ENCODE measurements around the gene ADAMTS2.
A peak's percentile ranks its signal among the peaks of the same experiment; 100 is the strongest.

The ADAMTS2 gene

GRCh38 chr5:179167871-179168451 lies 177.3 kb downstream of the ADAMTS2 start:
- CTCF ChIA-PET: interaction anchor here (0.8 to 3.6 kb wide), 4 partner anchors 323 to 888 kb away, joined by 3 to 11 read pairs (median 7); no protein-coding TSS in a partner anchor

GRCh38 chr5:179166886-179167841 lies 178.1 kb downstream of the ADAMTS2 start:
- ChIA-PET CTCF (interaction anchor here (0.8 to 3.6 kb wide), 4 partner anchors 323 to 887 kb away, joined by 3 to 11 read pairs (median 7); no protein-coding TSS in a partner anchor), POLR2A (no interaction called here)
- TF ChIP-seq CTCF (IDR thresholded peaks at IDR 0.05; ENCODE audit: control extremely low read depth, extremely low read depth, low read depth, missing control alignments): peak; percentile 50
- DNase-seq (ENCODE audit: extremely low spot score): peak; percentile 72

More at GRCh38 chr5:179167871-179168451, 177.3 kb downstream of the ADAMTS2 start:
- TF ChIP-seq CTCF (IDR thresholded peaks at IDR 0.05; ENCODE audit: control extremely low read depth, extremely low read depth, low read depth, missing control alignments): no peak
- DNase-seq (ENCODE audit: extremely low spot score): no peak
- POLR2A ChIA-PET: no interaction called here

GRCh38 chr5:179166171-179166885 lies 178.9 kb downstream of the ADAMTS2 start:
- ChIA-PET CTCF (interaction anchor here (0.7 to 3.6 kb wide), 4 partner anchors 169 to 886 kb away, joined by 3 to 11 read pairs (median 3); no protein-coding TSS in a partner anchor), POLR2A (no interaction called here)
- TF ChIP-seq CTCF (IDR thresholded peaks at IDR 0.05; ENCODE audit: control extremely low read depth, extremely low read depth, low read depth, missing control alignments): no peak
- no peak for DNase-seq (ENCODE audit: extremely low spot score)

- DNase-seq (ENCODE audit: extremely low spot score): no peak
- ChIA-PET CTCF (interaction anchor here (0.7 to 1.5 kb wide), 2 partner anchors 170 to 328 kb away, joined by 3 read pairs; no protein-coding TSS in a partner anchor), POLR2A (no interaction called here)
- TF ChIP-seq CTCF (IDR thresholded peaks at IDR 0.05; ENCODE audit: control extremely low read depth, extremely low read depth, low read depth, missing control alignments): no peak
These were observed 179.7 kb downstream of the ADAMTS2 start for GRCh38 chr5:179165421-179166170.

GRCh38 chr5:179164331-179165311 lies 180.6 kb downstream of the ADAMTS2 start:
- ChIA-PET CTCF (no interaction called here), POLR2A (no interaction called here)
- no peak for TF ChIP-seq CTCF (IDR thresholded peaks at IDR 0.05; ENCODE audit: control extremely low read depth, extremely low read depth, low read depth, missing control alignments)
- no peak for DNase-seq (ENCODE audit: extremely low spot score)
